ENCODE data around the gene DHX9. TPM values are rescaled to one million over a fixed set of nuclear protein-coding genes. Genes with fewer than 3 reads are reported as not detected.

DHX9 gene
- total RNA-seq, 2 donors from 2014 or later, result 38.4 to 67.9 TPM

DNA sequence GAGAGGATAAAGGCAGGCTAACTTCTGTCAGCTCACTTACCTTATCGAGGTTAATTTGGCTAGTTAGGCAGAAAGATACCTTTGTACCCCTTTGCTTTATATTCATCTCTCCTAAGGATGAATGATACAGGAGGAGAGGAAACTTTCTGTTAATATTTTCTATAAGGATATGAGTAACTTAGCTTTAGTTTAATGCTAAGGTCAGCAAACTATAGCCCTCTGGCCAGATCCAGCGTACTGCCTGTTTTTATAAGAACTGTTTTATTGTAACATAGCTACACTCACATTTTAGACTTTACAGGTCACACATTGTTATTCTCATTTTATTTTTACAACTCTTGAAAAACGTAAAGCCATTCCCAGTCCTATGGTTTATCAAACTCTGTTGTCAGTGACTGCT, 18.1 kb downstream of the DHX9 start:
- 72 to 82% methylated on average over 3 of the region's 3 CpGs for WGBS, 2 donors
- peaks cover 8 to 64% of the 10 kb centered on the region in 2 donors for H3K36me3 ChIP-seq (replicated peaks in 1 of 2; ENCODE audit: insufficient read depth in 1 of 2, low read depth in 2 of 2)
- H3K27me3 ChIP-seq, result no peaks in the 10 kb centered on the region
- no peaks in the 10 kb centered on the region for H3K9me3 ChIP-seq
- H3K4me3 ChIP-seq, result no peak overlapping the region
- no peak overlapping the region for H3K27ac ChIP-seq
- DNase-seq (no peak), ATAC-seq (no peak)
- intact Hi-C loops (cut with DNase I), result no loop called here
- H3K4me1 ChIP-seq, result peaks cover 3% of the 10 kb centered on the region
- TF ChIP-seq, protein P1, sequence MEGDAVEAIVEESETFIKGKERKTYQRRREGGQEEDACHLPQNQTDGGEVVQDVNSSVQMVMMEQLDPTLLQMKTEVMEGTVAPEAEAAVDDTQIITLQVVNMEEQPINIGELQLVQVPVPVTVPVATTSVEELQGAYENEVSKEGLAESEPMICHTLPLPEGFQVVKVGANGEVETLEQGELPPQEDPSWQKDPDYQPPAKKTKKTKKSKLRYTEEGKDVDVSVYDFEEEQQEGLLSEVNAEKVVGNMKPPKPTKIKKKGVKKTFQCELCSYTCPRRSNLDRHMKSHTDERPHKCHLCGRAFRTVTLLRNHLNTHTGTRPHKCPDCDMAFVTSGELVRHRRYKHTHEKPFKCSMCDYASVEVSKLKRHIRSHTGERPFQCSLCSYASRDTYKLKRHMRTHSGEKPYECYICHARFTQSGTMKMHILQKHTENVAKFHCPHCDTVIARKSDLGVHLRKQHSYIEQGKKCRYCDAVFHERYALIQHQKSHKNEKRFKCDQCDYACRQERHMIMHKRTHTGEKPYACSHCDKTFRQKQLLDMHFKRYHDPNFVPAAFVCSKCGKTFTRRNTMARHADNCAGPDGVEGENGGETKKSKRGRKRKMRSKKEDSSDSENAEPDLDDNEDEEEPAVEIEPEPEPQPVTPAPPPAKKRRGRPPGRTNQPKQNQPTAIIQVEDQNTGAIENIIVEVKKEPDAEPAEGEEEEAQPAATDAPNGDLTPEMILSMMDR (IDR thresholded peaks at IDR 0.05), result no peak
- TF ChIP-seq POLR2A (IDR thresholded peaks at IDR 0.05), result no peak

DNA sequence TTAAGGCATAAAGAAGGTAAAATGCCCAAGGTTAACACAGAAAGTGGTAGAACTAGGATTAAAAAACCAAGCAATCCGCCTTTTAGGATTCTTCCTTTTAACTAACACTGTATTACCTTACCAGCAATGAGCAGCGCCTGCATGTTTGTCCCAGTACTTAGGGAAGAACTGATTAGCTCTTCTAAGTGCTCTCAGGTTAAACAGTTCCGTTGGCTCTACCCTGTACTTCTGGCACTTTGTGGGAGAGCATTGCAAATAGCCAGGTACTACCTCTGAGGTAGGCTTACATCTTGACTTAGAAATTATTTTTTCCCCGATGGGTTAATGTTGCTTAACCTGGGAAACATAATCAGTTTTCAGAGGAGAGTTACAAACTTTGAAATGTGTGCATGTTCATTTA, 21.5 kb downstream of the DHX9 start:
- Histone ChIP-seq H3K4me1 (peaks cover 3% of the 10 kb centered on the region), H3K9me3 (no peaks in the 10 kb centered on the region), H3K27me3 (no peaks in the 10 kb centered on the region), H3K36me3 (replicated peaks in 1 of 2; ENCODE audit: insufficient read depth in 1 of 2, low read depth in 2 of 2) (peaks cover 0 to 43% of the 10 kb centered on the region in 2 donors), H3K27ac (no peak overlapping the region), H3K4me3 (no peak overlapping the region)
- 93 to 94% methylated on average over 4 of the region's 4 CpGs for WGBS, 2 donors
- TF ChIP-seq, protein P1 (IDR thresholded peaks at IDR 0.05), result no peak
- TF ChIP-seq POLR2A (IDR thresholded peaks at IDR 0.05), result no peak
- DNase-seq, result no peak
- intact Hi-C loops (cut with DNase I), result no loop called here
- no peak for ATAC-seq

GRCh38 chr1:182861994-182862393, 22.8 kb downstream of the DHX9 start:
- Histone ChIP-seq H3K36me3 (replicated peaks in 1 of 2; ENCODE audit: insufficient read depth in 1 of 2, low read depth in 2 of 2) (peaks cover 0 to 35% of the 10 kb centered on the region in 2 donors), H3K9me3 (no peaks in the 10 kb centered on the region), H3K4me3 (no peak overlapping the region), H3K27ac (no peak overlapping the region), H3K27me3 (no peaks in the 10 kb centered on the region), H3K4me1 (peaks cover 3% of the 10 kb centered on the region)
- no peak for DNase-seq
- no peak for ATAC-seq
- TF ChIP-seq, protein P1 (IDR thresholded peaks at IDR 0.05), result no peak
- no peak for TF ChIP-seq POLR2A (IDR thresholded peaks at IDR 0.05)
- WGBS, 2 donors, result 96 to 98% methylated on average over 2 of the region's 2 CpGs
- intact Hi-C loops (cut with DNase I), result no loop called here

- DNase-seq (no peak), ATAC-seq (no peak)
- Histone ChIP-seq H3K27me3 (no peaks in the 10 kb centered on the region), H3K27ac (no peak overlapping the region), H3K4me1 (no peaks in the 10 kb centered on the region), H3K9me3 (no peaks in the 10 kb centered on the region), H3K36me3 (replicated peaks in 1 of 2; ENCODE audit: insufficient read depth in 1 of 2, low read depth in 2 of 2) (peaks cover 6 to 37% of the 10 kb centered on the region in 2 donors), H3K4me3 (no peak overlapping the region)
- 85 to 96% methylated on average over 1 of the region's 1 CpG for WGBS, 2 donors
- intact Hi-C loops (cut with DNase I), result no loop called here
- no peak for TF ChIP-seq POLR2A (IDR thresholded peaks at IDR 0.05)
- TF ChIP-seq, protein P1 (IDR thresholded peaks at IDR 0.05), result no peak
Measured at GRCh38 chr1:182862827-182863226, 23.7 kb downstream of the DHX9 start.

GRCh38 chr1:182863940-182864339, 24.8 kb downstream of the DHX9 start:
- no peak for DNase-seq
- intact Hi-C loops (cut with DNase I), result no loop called here
- Histone ChIP-seq H3K27me3 (no peaks in the 10 kb centered on the region), H3K9me3 (no peaks in the 10 kb centered on the region), H3K4me1 (no peaks in the 10 kb centered on the region), H3K27ac (no peak overlapping the region), H3K4me3 (no peak overlapping the region), H3K36me3 (replicated peaks in 1 of 2; ENCODE audit: insufficient read depth in 1 of 2, low read depth in 2 of 2) (peaks cover 13 to 27% of the 10 kb centered on the region in 2 donors)
- TF ChIP-seq POLR2A (IDR thresholded peaks at IDR 0.05), result no peak
- TF ChIP-seq, protein P1 (IDR thresholded peaks at IDR 0.05), result no peak
- ATAC-seq, result no peak
- WGBS, 2 donors, result 94 to 97% methylated on average over 5 of the region's 5 CpGs

Data from body of pancreas (tissue), 4 donors.